Effector CD4-positive, alpha-beta T cell (primary cell): ENCODE data around the gene MYO7A.

Source experiments
- DNase-seq: peaks from one replicate; pipeline ENCODE4 v3.0.0-alpha.2; 2020

The MYO7A gene

GRCh38 chr11:77202941-77203900 is 75.2 kb downstream of the MYO7A start:
- DNase-seq, result no peak

- DNase-seq, result no peak
Observed at GRCh38 chr11:77203901-77204753, 76.1 kb downstream of the MYO7A start.

- no peak for DNase-seq
Observed at GRCh38 chr11:77204754-77205466, 76.9 kb downstream of the MYO7A start.

- no peak for DNase-seq
Observed at GRCh38 chr11:77205467-77206263, 77.6 kb downstream of the MYO7A start.

GRCh38 chr11:77206264-77207018 is 78.4 kb downstream of the MYO7A start:
- no peak for DNase-seq

GRCh38 chr11:77207019-77207485 is 79.0 kb downstream of the MYO7A start:
- DNase-seq, result no peak

GRCh38 chr11:77207618-77208313 is 79.7 kb downstream of the MYO7A start:
- no peak for DNase-seq

GRCh38 chr11:77208535-77208934 is 80.5 kb downstream of the MYO7A start:
- DNase-seq, result no peak

- DNase-seq, result no peak
Observed at GRCh38 chr11:77209663-77210062, 81.6 kb downstream of the MYO7A start.

- DNase-seq, result no peak
Observed at GRCh38 chr11:77211040-77211451, 83.0 kb downstream of the MYO7A start.

- no peak for DNase-seq
Observed at GRCh38 chr11:77211594-77212251, 83.7 kb downstream of the MYO7A start.

GRCh38 chr11:77212314-77213007 is 84.4 kb downstream of the MYO7A start:
- no peak for DNase-seq

GRCh38 chr11:77213029-77213579 is 85.1 kb downstream of the MYO7A start:
- DNase-seq, result no peak

GRCh38 chr11:77213589-77214428 is 85.8 kb downstream of the MYO7A start:
- no peak for DNase-seq

GRCh38 chr11:77214557-77214956 is 86.5 kb downstream of the MYO7A start:
- DNase-seq, result no peak

- DNase-seq, result no peak
Observed at GRCh38 chr11:77215106-77215505, 87.1 kb downstream of the MYO7A start.

- DNase-seq, result no peak
Observed at GRCh38 chr11:77217156-77217555, 89.1 kb downstream of the MYO7A start.

- DNase-seq, result no peak
Observed at GRCh38 chr11:77223797-77224196, 95.8 kb downstream of the MYO7A start.
